ENCODE data around the gene ATAD3C. TPM values are rescaled to one million over a fixed set of nuclear protein-coding genes. Genes with fewer than 3 reads are reported as not detected.
"Not testable (repeated sequence)": the region's sequence is repeated elsewhere in the genome, so short reads cannot be mapped to it uniquely, and the experiment has no call there.

The ATAD3C gene
- total and polyA plus RNA-seq, 11 donors = 0.12 to 3.4 (median 0.53) TPM; not detected in 2

DNA sequence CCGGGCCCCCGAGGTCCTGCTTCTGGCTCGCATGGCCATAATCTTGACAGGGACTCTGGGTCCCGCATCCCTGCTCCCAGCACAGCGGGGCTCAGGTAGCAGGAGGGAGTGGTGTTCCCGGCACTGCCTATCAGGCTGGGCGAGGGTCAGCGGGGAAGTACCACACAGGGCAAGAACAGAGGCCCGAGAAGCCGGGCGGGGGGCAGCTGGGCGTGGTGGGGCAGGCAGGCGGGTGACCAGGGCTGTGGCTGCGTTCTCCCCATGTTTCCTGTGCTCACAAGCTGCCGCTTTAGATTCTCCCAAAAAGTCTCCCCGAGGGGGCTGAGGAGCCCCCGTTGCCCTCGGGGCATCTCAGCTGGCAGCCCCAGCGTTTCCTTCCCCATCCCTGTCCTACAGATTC lies 40.4 kb downstream of the ATAD3C start:
- H3K4me3 ChIP-seq = no peak overlapping the region
- DNase-seq = no peak
- H3K27ac ChIP-seq = no peak overlapping the region
- peaks cover 0 to 83% (median 60%) of the 10 kb centered on the region in 9 donors for H3K36me3 ChIP-seq
- 94 to 97% (median 96%) methylated on average over 15 to 19 of the region's 19 CpGs for WGBS, 4 donors
- no peaks in the 10 kb centered on the region for H3K27me3 ChIP-seq
- no peaks in the 10 kb centered on the region for H3K4me1 ChIP-seq
- TF ChIP-seq, protein P1, sequence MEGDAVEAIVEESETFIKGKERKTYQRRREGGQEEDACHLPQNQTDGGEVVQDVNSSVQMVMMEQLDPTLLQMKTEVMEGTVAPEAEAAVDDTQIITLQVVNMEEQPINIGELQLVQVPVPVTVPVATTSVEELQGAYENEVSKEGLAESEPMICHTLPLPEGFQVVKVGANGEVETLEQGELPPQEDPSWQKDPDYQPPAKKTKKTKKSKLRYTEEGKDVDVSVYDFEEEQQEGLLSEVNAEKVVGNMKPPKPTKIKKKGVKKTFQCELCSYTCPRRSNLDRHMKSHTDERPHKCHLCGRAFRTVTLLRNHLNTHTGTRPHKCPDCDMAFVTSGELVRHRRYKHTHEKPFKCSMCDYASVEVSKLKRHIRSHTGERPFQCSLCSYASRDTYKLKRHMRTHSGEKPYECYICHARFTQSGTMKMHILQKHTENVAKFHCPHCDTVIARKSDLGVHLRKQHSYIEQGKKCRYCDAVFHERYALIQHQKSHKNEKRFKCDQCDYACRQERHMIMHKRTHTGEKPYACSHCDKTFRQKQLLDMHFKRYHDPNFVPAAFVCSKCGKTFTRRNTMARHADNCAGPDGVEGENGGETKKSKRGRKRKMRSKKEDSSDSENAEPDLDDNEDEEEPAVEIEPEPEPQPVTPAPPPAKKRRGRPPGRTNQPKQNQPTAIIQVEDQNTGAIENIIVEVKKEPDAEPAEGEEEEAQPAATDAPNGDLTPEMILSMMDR (IDR thresholded peaks at IDR 0.05) = no peak
- TF ChIP-seq POLR2A (IDR thresholded peaks at IDR 0.05) = no peak
- no peak for ATAC-seq
- peaks cover 0 to 25% (median 8%) of the 10 kb centered on the region in 12 donors for H3K9me3 ChIP-seq
- intact Hi-C loops (cut with DNase I) = loop anchor here in 1 of 10 donors (10.0 kb wide), 1 partner anchor 515 kb away; no protein-coding TSS in a partner anchor

DNA sequence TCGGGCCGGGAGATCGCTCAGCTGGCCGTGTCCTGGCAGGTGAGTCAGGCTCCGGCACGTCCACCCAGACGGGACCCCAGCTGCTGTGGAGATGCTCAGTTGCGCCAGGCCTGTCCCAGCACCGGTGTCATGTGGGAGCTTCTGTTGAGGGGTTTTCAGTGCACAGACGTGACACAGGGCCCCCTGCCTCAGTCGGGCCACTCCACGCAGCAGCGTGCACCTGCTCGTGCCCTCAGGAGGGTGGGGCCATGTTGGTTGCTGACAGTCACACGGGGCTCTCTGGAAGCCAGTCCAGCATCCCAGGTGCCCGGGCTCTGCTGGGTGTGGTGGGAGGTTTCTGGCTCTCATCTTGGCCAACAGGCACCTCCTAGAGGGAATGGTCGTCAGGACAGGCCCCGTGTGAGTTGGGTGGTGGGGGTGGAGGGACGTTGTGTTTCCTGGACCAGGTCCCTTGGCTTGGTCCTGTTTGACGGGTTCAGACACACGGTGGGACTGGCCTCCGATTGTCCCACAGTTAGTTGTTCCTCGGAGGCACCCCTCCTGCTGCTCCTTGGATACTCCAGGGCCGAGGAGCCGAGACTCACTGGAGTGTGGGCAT lies 41.2 kb downstream of the ATAD3C start:
- intact Hi-C loops (cut with DNase I) = loop anchor here in 1 of 10 donors (10.0 kb wide), 1 partner anchor 516 kb away; no protein-coding TSS in a partner anchor
- H3K4me3 ChIP-seq = no peak overlapping the region
- H3K9me3 ChIP-seq = peaks cover 0 to 25% (median 8%) of the 10 kb centered on the region in 12 donors
- WGBS, 4 donors = 96 to 98% (median 97%) methylated on average over 12 to 21 of the region's 25 CpGs
- ATAC-seq (no peak), DNase-seq (no peak)
- H3K27me3 ChIP-seq = no peaks in the 10 kb centered on the region
- H3K36me3 ChIP-seq = peaks cover 0 to 82% (median 61%) of the 10 kb centered on the region in 9 donors
- TF ChIP-seq POLR2A (IDR thresholded peaks at IDR 0.05) = no peak
- TF ChIP-seq, protein P1 (IDR thresholded peaks at IDR 0.05) = no peak
- H3K27ac ChIP-seq = no peak overlapping the region
- H3K4me1 ChIP-seq = no peaks in the 10 kb centered on the region

DNA sequence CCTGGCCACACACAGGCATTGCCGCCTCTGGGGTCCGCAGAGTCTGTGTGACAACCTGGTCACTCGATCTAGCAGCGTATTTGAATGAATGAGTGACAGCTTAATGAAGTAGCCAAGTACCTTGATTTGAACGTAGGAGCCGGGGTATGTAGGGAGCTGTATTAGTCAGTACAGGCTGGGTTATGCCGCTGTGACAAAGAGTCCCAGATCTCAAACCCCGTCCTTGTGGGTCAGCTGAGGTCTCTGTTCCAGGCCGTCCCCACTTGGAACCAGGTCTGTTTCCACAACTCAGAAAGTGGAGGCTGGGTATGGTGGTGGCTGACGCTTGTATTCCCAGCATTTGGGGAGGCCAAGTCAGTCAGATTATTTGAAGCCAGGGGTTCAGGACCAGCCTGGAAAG lies 42.1 kb downstream of the ATAD3C start:
- ATAC-seq (no peak), DNase-seq (no peak)
- no peak overlapping the region for H3K27ac ChIP-seq
- H3K36me3 ChIP-seq = peaks cover 0 to 81% (median 63%) of the 10 kb centered on the region in 9 donors
- H3K9me3 ChIP-seq = peaks cover 0 to 25% (median 8%) of the 10 kb centered on the region in 12 donors
- no peaks in the 10 kb centered on the region for H3K4me1 ChIP-seq
- intact Hi-C loops (cut with DNase I) = loop anchor here in 1 of 10 donors (10.0 kb wide), 1 partner anchor 517 kb away; no protein-coding TSS in a partner anchor
- TF ChIP-seq, protein P1 (IDR thresholded peaks at IDR 0.05) = no peak
- TF ChIP-seq POLR2A (IDR thresholded peaks at IDR 0.05) = no peak
- no peak overlapping the region for H3K4me3 ChIP-seq
- WGBS, 4 donors = 97 to 100% (median 97%) methylated on average over 10 of the region's 10 CpGs
- H3K27me3 ChIP-seq = no peaks in the 10 kb centered on the region

DNA sequence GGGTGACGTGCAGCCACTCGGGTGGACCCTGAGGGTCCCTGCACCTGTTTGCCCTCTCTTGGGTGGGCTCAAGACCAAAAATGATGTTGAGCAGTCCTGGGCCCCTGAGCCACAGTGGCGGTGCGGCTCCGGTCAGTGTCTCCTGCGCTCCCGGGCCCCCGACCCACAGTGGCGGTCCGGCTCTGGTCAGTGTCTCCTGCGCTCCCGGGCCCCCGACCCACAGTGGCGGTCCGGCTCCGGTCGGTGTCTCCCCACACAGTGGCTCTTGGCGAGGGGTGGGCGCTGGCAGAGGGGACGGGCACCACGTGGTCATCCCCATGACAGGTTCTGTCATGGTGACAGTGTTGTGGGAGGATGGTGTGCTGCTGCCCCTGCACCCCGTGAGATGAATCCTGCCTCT lies 44.8 kb downstream of the ATAD3C start:
- 95 to 99% (median 96%) methylated on average over 8 to 22 of the region's 22 CpGs for WGBS, 4 donors
- ATAC-seq, H3K4me1 ChIP-seq, H3K27me3 ChIP-seq, DNase-seq, H3K4me3 ChIP-seq, H3K27ac ChIP-seq: not testable (repeated sequence)
- intact Hi-C loops (cut with DNase I) = loop anchor here in 1 of 10 donors (10.0 kb wide), 1 partner anchor 520 kb away; no protein-coding TSS in a partner anchor
- peaks cover 0 to 25% (median 8%) of the 10 kb centered on the region in 12 donors for H3K9me3 ChIP-seq
- H3K36me3 ChIP-seq = peaks cover 0 to 57% (median 43%) of the 10 kb centered on the region in 9 donors

DNA sequence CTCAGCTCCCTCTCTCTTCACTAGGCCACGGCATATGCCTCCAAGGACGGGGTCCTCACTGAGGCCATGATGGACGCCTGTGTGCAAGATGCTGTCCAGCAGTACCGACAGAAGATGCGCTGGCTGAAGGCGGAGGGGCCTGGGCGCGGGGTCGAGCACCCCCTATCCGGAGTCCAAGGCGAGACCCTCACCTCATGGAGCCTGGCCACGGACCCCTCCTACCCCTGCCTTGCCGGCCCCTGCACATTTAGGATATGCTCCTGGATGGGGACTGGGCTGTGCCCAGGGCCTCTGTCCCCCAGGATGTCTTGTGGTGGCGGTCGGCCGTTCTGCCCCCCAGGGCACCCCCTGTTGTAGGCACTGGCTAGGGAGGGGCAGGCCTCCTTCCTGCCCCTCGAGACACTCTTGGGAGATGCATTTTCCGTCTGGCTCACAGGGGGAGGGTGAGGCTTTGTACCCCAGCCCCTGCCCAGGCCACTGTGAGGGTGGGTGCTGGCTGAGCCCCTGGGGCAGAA lies 46.0 kb downstream of the ATAD3C start:
- H3K4me3 ChIP-seq, H3K27me3 ChIP-seq, H3K27ac ChIP-seq, H3K4me1 ChIP-seq, DNase-seq: not testable (repeated sequence)
- Histone ChIP-seq H3K9me3 (peaks cover 0 to 25% (median 8%) of the 10 kb centered on the region in 12 donors), H3K36me3 (peaks cover 0 to 45% (median 31%) of the 10 kb centered on the region in 9 donors)
- ATAC-seq = peak in 3 of 4 donors; percentile 9 to 37 (median 21)
- intact Hi-C loops (cut with DNase I) = loop anchor here in 1 of 10 donors (10.0 kb wide), 1 partner anchor 521 kb away; no protein-coding TSS in a partner anchor
- 83 to 92% (median 90%) methylated on average over 13 to 18 of the region's 18 CpGs for WGBS, 4 donors

Data from heart left ventricle (tissue), 16 donors.